ENCODE results near the gene COPB2. TPM values are rescaled to one million over a fixed set of nuclear protein-coding genes. Genes with fewer than 3 reads are reported as not detected.

The COPB2 gene
- total RNA-seq, 1 experiment from 2014 or later, result 119 TPM

- Histone ChIP-seq H3K9me3 (ENCODE audit: control insufficient read depth in 1 of 2, insufficient read depth in 1 of 2, low read depth in 1 of 2, low read length in 2 of 2) (no peaks in the 10 kb centered on the region), H3K4me1 (ENCODE audit: control insufficient read depth in 1 of 2, insufficient read depth in 2 of 2, low read length in 2 of 2) (peaks cover 34 to 44% of the 10 kb centered on the region in 2 experiments), H4K20me1 (ENCODE audit: insufficient read depth) (no peaks in the 10 kb centered on the region), H3K27me3 (ENCODE audit: insufficient read depth, low read length) (no peaks in the 10 kb centered on the region), H3K4me2 (ENCODE audit: low read length) (no peak overlapping the region), H3K27ac (ENCODE audit: low read depth, low read length) (peak overlapping the region; percentile 29; the same call in 1 of the 2 replicates), H3K36me3 (ENCODE audit: control insufficient read depth in 1 of 2, insufficient read depth in 2 of 2, low read length in 2 of 2) (no peaks in the 10 kb centered on the region), H3K9ac (ENCODE audit: low read length) (no peak overlapping the region), H2AFZ (ENCODE audit: low read depth, low read length, poor library complexity, severe bottlenecking) (no peak overlapping the region), H3K9me2 (ENCODE audit: insufficient read depth) (no peaks in the 10 kb centered on the region), H3K79me2 (ENCODE audit: insufficient read depth, low read length) (no peaks in the 10 kb centered on the region), H3K4me3 (replicated peaks in 1 of 2; ENCODE audit: low read depth in 1 of 2, low read length in 2 of 2) (no peak overlapping the region)
- DNase-seq (ENCODE audit: low read depth, low spot score) (no peak), ATAC-seq (no peak)
- intact Hi-C loops (cut with micrococcal nuclease), result loop anchor here (2.0 to 10.0 kb wide), 4 partner anchors 215 to 853 kb away; no protein-coding TSS in a partner anchor
- ChIA-PET CTCF (interaction anchor here (1.7 to 6.0 kb wide), 3 partner anchors 9 to 216 kb away, joined by 6 to 116 read pairs (median 31); no protein-coding TSS in a partner anchor), POLR2A (interaction anchor here (1.4 kb wide), 1 partner anchor 30 kb away, joined by 3 read pairs; no protein-coding TSS in a partner anchor), RAD21 (ENCODE audit: low non-redundant PET in 1 of 2, low total read pairs in 2 of 2, uncharacterized antibody in 2 of 2, unreplicated experiment in 2 of 2) (interaction anchor here (1.7 to 2.1 kb wide), 2 partner anchors 215 kb away, joined by 22 to 27 read pairs; no protein-coding TSS in a partner anchor)
- BruUV-seq (replicated peaks), result no TSS peak
- TF ChIP-seq ZNF274 (IDR thresholded peaks at IDR 0.05; ENCODE audit: low read depth, low read length) (no peak), EZH2phosphoT487 (IDR thresholded peaks at IDR 0.05; ENCODE audit: borderline replicate concordance) (no peak), SP1 (IDR thresholded peaks at IDR 0.05; ENCODE audit: low read depth) (no peak), SIN3A (IDR thresholded peaks at IDR 0.05; ENCODE audit: low read depth) (no peak), REST (IDR thresholded peaks at IDR 0.05; ENCODE audit: low read depth) (no peak), ZBTB33 (IDR thresholded peaks at IDR 0.05; ENCODE audit: extremely low read depth, insufficient replicate concordance, low read length) (no peak), RAD21 (IDR thresholded peaks at IDR 0.05; ENCODE audit: low read depth) (no peak), MAX (IDR thresholded peaks at IDR 0.05) (peak; percentile 21; the same call in 1 of the 2 replicates), ZFX (IDR thresholded peaks at IDR 0.05) (peak; percentile 30; the same call in 1 of the 2 replicates), CEBPB (IDR thresholded peaks at IDR 0.05; ENCODE audit: low read depth) (no peak), CBX3 (IDR thresholded peaks at IDR 0.05; ENCODE audit: low read depth) (no peak), YY1 (IDR thresholded peaks at IDR 0.05; ENCODE audit: extremely low read depth, insufficient replicate concordance, low read depth, low read length) (no peak), SRF (IDR thresholded peaks at IDR 0.05; ENCODE audit: low read depth) (no peak)
Measured at GRCh38 chr3:139327861-139328260, 61.6 kb downstream of the COPB2 start.
